CD4-positive, alpha-beta T cell treated with Interleukin-10 for 1 hour (primary cell): ENCODE results near the gene NYAP1.
A peak's percentile ranks its signal among the peaks of the same experiment; 100 is the strongest.

ENCODE experiments used
- DNase-seq: peaks from one replicate; pipeline ENCODE4 v3.0.0-alpha.2; 2020

Gene NYAP1

GRCh38 chr7:100464210-100464660 is 19.5 kb upstream of the NYAP1 start, which contains the start of gene SPACDR:
SPACDR (minus strand) TSS chr7:100464260; CDS start chr7:100464025, 235 bp downstream.
- no peak for DNase-seq

GRCh38 chr7:100464791-100465190 is 18.9 kb upstream of the NYAP1 start:
- no peak for DNase-seq

GRCh38 chr7:100465299-100465698 is 18.4 kb upstream of the NYAP1 start:
- DNase-seq, result no peak

GRCh38 chr7:100465702-100466311 is 17.9 kb upstream of the NYAP1 start:
- DNase-seq, result no peak

- no peak for DNase-seq
Observed at GRCh38 chr7:100466653-100467605, 16.8 kb upstream of the NYAP1 start.

GRCh38 chr7:100467638-100468373 is 15.9 kb upstream of the NYAP1 start:
- DNase-seq, result no peak

GRCh38 chr7:100469227-100470044 is 14.3 kb upstream of the NYAP1 start:
- DNase-seq, result peak; percentile 82

- no peak for DNase-seq
Observed at GRCh38 chr7:100471021-100471420, 12.7 kb upstream of the NYAP1 start.

- no peak for DNase-seq
Observed at GRCh38 chr7:100472121-100472851, 11.4 kb upstream of the NYAP1 start.

GRCh38 chr7:100472854-100473499 is 10.8 kb upstream of the NYAP1 start:
- no peak for DNase-seq

GRCh38 chr7:100475549-100475948 is 8.2 kb upstream of the NYAP1 start:
- DNase-seq, result no peak

GRCh38 chr7:100476101-100476780 is 7.5 kb upstream of the NYAP1 start:
- no peak for DNase-seq

GRCh38 chr7:100476903-100477870 is 6.5 kb upstream of the NYAP1 start:
- DNase-seq, result peak; percentile 43

- DNase-seq, result no peak
Observed at GRCh38 chr7:100477871-100478267, 5.9 kb upstream of the NYAP1 start.

GRCh38 chr7:100478958-100479660 is 4.6 kb upstream of the NYAP1 start, which contains the start of gene TSC22D4:
TSC22D4 (minus strand) TSS chr7:100479214; CDS start chr7:100478038, 1,176 bp downstream.
- DNase-seq, result peak; percentile 94

GRCh38 chr7:100481466-100481865 is 2.3 kb upstream of the NYAP1 start:
- no peak for DNase-seq

GRCh38 chr7:100482728-100483089 is 1.0 kb upstream of the NYAP1 start:
- no peak for DNase-seq

- peak; percentile 87 for DNase-seq
Observed at GRCh38 chr7:100483090-100483721, 521 bp upstream of the NYAP1 start.
